ENCODE results near the gene CGB8.
"Not testable (repeated sequence)": the region's sequence is repeated elsewhere in the genome, so short reads cannot be mapped to it uniquely, and the experiment has no call there.

CGB8 gene

DNA sequence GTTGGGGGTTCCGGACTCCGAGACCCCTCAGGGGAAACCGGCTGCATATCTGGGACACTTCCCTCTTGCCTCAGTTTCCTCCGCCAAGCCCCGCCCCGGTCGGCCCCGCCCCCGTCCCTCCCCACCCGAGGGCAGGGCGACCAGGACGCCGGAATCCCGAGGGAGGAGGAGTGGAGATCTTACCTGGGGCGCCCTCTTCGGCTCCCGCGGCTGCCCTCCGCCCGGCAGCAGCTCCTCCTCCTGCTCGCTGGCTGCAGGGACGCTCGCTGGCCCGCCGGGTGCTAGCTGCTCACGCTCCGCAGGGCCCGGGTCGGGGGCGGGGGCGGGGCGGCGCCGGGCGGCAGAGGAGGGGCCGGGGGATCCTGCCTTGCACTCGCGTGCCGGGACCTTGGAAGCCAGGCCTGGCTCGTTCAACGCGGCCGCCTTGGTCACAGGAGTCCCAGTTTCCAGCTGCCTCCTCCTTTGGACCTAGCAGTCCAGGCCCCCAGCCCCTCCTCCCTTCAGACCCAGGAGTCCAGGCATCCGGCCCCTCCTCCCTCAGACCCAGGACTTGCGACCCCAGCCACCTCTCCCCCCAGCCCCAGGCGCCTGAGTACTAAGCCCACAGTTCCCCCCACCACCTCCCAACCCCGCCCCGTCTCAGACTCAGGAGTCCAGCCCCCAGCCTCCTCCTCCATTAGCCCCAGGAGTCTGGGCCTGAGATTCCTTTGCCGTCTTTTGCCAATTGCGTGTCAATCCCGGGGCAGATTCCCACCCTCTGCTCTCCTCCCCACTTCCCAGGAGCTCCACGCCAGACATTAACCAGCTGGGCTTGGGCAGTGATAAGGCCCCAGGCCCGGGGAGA lies 16.1 kb upstream of the CGB8 start, which contains the start of gene NTF4:
Gene NTF4 (minus strand): TSS at position 51 of the 844 bp plus-strand sequence. CDS start 2,821 bp downstream, outside the sequence.
- Histone ChIP-seq H3K27ac (ENCODE audit: low read length) (no peak within 1 kb of the TSS), H3K9me3 (ENCODE audit: control insufficient read depth, insufficient read depth, low read length) (no peaks in the 10 kb centered on the region), H3K27me3 (ENCODE audit: control insufficient read depth, insufficient read depth, low read length) (peaks cover 9% of the 10 kb centered on the region; the same call in 1 of the 2 replicates), H3K36me3 (ENCODE audit: control insufficient read depth, insufficient read depth, low read length) (no peaks in the 10 kb centered on the region), H3K4me1 (ENCODE audit: control insufficient read depth, insufficient read depth, low read length) (peaks cover 4% of the 10 kb centered on the region), H3K4me3 (ENCODE audit: low read length) (peak within 1 kb of the TSS; percentile 34; the same call in 1 of the 2 replicates)
- no peak for DNase-seq (ENCODE audit: low read depth, low spot score)
- WGBS (ENCODE audit: insufficient coverage, insufficient read length), result no CpG with 5 or more reads among the region's 53 CpGs

DNA sequence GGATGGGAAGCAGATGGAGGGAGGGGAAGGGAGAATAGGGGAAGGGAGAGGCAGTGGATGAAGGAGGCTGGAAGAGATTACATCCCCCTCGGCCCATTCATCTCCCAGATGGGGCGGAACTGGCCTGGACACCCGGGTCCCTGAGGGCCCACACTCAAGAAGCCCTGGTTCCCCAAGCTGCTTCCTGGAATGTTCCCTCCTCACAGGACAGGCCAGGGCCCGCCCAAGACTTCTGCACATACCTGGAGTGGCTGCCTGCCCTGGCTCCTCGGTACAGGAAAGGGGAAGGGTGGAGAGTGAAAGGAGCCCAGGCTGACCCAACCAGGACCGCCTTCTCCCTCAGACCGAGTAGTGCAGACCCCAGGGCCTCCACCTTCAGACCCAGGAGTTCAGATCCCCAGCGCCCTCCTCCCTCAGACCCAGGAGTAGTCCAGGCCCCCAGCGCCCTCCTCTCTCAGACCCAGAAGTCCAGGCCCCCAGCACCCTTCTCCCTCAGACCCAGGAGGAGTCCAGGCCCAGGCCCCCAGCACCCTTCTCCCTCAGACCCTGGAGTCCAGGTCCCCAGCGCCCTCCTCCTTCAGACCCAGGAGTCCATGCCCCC lies 15.2 kb upstream of the CGB8 start:
- no peak for DNase-seq (ENCODE audit: low read depth, low spot score)
- H3K27me3 ChIP-seq (ENCODE audit: control insufficient read depth, insufficient read depth, low read length), result peaks cover 5% of the 10 kb centered on the region; the same call in 1 of the 2 replicates
- peaks cover 4% of the 10 kb centered on the region for H3K4me1 ChIP-seq (ENCODE audit: control insufficient read depth, insufficient read depth, low read length)
- H3K9me3 ChIP-seq (ENCODE audit: control insufficient read depth, insufficient read depth, low read length), result no peaks in the 10 kb centered on the region
- H3K27ac ChIP-seq (ENCODE audit: low read length), result no peak overlapping the region
- H3K36me3 ChIP-seq (ENCODE audit: control insufficient read depth, insufficient read depth, low read length), result no peaks in the 10 kb centered on the region
- WGBS (ENCODE audit: insufficient coverage, insufficient read length), result no CpG with 5 or more reads among the region's 10 CpGs
- no peak overlapping the region; the same call in 1 of the 2 replicates for H3K4me3 ChIP-seq (ENCODE audit: low read length)

DNA sequence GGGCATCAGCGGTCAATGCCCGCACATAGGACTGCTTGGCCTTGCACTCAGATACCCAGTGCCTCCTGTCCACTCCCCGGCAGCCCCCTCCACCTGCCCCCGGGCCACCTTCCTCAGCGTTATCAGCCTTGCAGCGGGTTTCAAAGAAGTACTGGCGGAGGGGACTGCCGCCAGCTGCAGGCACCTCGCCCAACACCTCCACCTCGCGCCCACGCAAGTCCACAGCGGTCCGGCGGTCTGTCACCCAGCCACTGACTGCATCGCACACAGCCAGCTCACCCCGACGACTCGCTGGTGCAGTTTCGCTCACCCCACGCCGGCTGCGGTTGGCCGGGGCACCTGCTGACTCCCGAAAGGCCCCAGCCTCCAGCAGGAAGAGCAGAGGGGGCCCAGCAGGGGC lies 12.5 kb upstream of the CGB8 start:
- DNase-seq (ENCODE audit: low read depth, low spot score), result no peak
- Histone ChIP-seq H3K4me3 (ENCODE audit: low read length) (no peak overlapping the region), H3K9me3 (ENCODE audit: control insufficient read depth, insufficient read depth, low read length) (no peaks in the 10 kb centered on the region), H3K4me1 (ENCODE audit: control insufficient read depth, insufficient read depth, low read length) (peaks cover 6% of the 10 kb centered on the region), H3K27me3 (ENCODE audit: control insufficient read depth, insufficient read depth, low read length) (peaks cover 10% of the 10 kb centered on the region; the same call in 1 of the 2 replicates), H3K27ac (ENCODE audit: low read length) (no peak overlapping the region), H3K36me3 (ENCODE audit: control insufficient read depth, insufficient read depth, low read length) (no peaks in the 10 kb centered on the region)
- no CpG with 5 or more reads among the region's 25 CpGs for WGBS (ENCODE audit: insufficient coverage, insufficient read length)

- H3K4me1 ChIP-seq (ENCODE audit: control insufficient read depth, insufficient read depth, low read length), result peaks cover 6% of the 10 kb centered on the region
- peaks cover 11% of the 10 kb centered on the region; the same call in 1 of the 2 replicates for H3K27me3 ChIP-seq (ENCODE audit: control insufficient read depth, insufficient read depth, low read length)
- no peak overlapping the region for H3K4me3 ChIP-seq (ENCODE audit: low read length)
- DNase-seq (ENCODE audit: low read depth, low spot score), result no peak
- H3K36me3 ChIP-seq (ENCODE audit: control insufficient read depth, insufficient read depth, low read length), result no peaks in the 10 kb centered on the region
- no peak overlapping the region for H3K27ac ChIP-seq (ENCODE audit: low read length)
- no CpG with 5 or more reads among the region's 2 CpGs for WGBS (ENCODE audit: insufficient coverage, insufficient read length)
- H3K9me3 ChIP-seq (ENCODE audit: control insufficient read depth, insufficient read depth, low read length), result no peaks in the 10 kb centered on the region
Measured at GRCh38 chr19:49061000-49061399, 12.1 kb upstream of the CGB8 start.

DNA sequence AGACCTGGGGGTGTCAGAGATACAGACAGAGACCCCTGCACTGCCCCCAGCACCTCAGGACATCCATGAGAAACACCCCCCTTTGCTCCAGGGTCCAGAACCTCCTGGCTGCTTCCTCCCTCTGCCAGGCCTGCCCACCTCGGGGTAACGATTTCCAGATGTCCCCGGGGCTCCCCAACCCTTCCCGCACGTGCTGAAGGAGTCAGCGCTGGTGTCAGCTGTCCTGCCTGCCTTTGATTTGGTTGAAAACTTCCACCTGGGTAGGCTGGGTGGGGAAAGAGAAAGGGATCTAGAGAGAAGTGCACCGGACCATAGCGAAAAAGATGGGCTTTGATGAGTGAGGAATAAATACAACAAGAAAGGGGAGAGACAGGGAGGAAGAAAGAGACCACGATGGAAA lies 10.1 kb upstream of the CGB8 start:
- H3K4me3 ChIP-seq (ENCODE audit: low read length), result no peak overlapping the region
- DNase-seq (ENCODE audit: low read depth, low spot score), result no peak
- WGBS (ENCODE audit: insufficient coverage, insufficient read length), result no CpG with 5 or more reads among the region's 9 CpGs
- no peaks in the 10 kb centered on the region for H3K9me3 ChIP-seq (ENCODE audit: control insufficient read depth, insufficient read depth, low read length)
- H3K27me3 ChIP-seq (ENCODE audit: control insufficient read depth, insufficient read depth, low read length), result peaks cover 13% of the 10 kb centered on the region; the same call in 1 of the 2 replicates
- peaks cover 5% of the 10 kb centered on the region for H3K4me1 ChIP-seq (ENCODE audit: control insufficient read depth, insufficient read depth, low read length)
- H3K36me3 ChIP-seq (ENCODE audit: control insufficient read depth, insufficient read depth, low read length), result no peaks in the 10 kb centered on the region
- no peak overlapping the region for H3K27ac ChIP-seq (ENCODE audit: low read length)

GRCh38 chr19:49058562-49058961 lies 9.7 kb upstream of the CGB8 start:
- H3K27ac ChIP-seq (ENCODE audit: low read length), result no peak overlapping the region
- no peak overlapping the region for H3K4me3 ChIP-seq (ENCODE audit: low read length)
- no CpG with 5 or more reads among the region's 10 CpGs for WGBS (ENCODE audit: insufficient coverage, insufficient read length)
- H3K27me3 ChIP-seq (ENCODE audit: control insufficient read depth, insufficient read depth, low read length), result peaks cover 13% of the 10 kb centered on the region; the same call in 1 of the 2 replicates
- H3K9me3 ChIP-seq (ENCODE audit: control insufficient read depth, insufficient read depth, low read length), result no peaks in the 10 kb centered on the region
- DNase-seq (ENCODE audit: low read depth, low spot score), result no peak
- H3K4me1 ChIP-seq (ENCODE audit: control insufficient read depth, insufficient read depth, low read length), result peaks cover 2% of the 10 kb centered on the region
- H3K36me3 ChIP-seq (ENCODE audit: control insufficient read depth, insufficient read depth, low read length), result no peaks in the 10 kb centered on the region

GRCh38 chr19:49057636-49058234 lies 8.8 kb upstream of the CGB8 start, which contains the start of gene CGB7:
CGB7 (minus strand) TSS chr19:49057749; CDS start chr19:49055375, 2,374 bp downstream.
- peaks cover 13% of the 10 kb centered on the region; the same call in 1 of the 2 replicates for H3K27me3 ChIP-seq (ENCODE audit: control insufficient read depth, insufficient read depth, low read length)
- no peak for DNase-seq (ENCODE audit: low read depth, low spot score)

GRCh38 chr19:49056902-49057596 lies 8.1 kb upstream of the CGB8 start:
- H3K27ac ChIP-seq (ENCODE audit: low read length); DNase-seq (ENCODE audit: low read depth, low spot score); H3K4me3 ChIP-seq (ENCODE audit: low read length); H3K36me3 ChIP-seq (ENCODE audit: control insufficient read depth, insufficient read depth, low read length); H3K9me3 ChIP-seq (ENCODE audit: control insufficient read depth, insufficient read depth, low read length); H3K4me1 ChIP-seq (ENCODE audit: control insufficient read depth, insufficient read depth, low read length): not testable (repeated sequence)
- peaks cover 13% of the 10 kb centered on the region; the same call in 1 of the 2 replicates for H3K27me3 ChIP-seq (ENCODE audit: control insufficient read depth, insufficient read depth, low read length)
- WGBS (ENCODE audit: insufficient coverage, insufficient read length), result no CpG with 5 or more reads among the region's 34 CpGs

More at GRCh38 chr19:49057636-49058234, 8.8 kb upstream of the CGB8 start, which contains the start of gene CGB7:
- Histone ChIP-seq H3K4me3 (ENCODE audit: low read length) (peak within 1 kb of the TSS; percentile 26; the same call in 1 of the 2 replicates), H3K4me1 (ENCODE audit: control insufficient read depth, insufficient read depth, low read length) (peaks cover 2% of the 10 kb centered on the region), H3K27ac (ENCODE audit: low read length) (no peak within 1 kb of the TSS), H3K36me3 (ENCODE audit: control insufficient read depth, insufficient read depth, low read length) (no peaks in the 10 kb centered on the region), H3K9me3 (ENCODE audit: control insufficient read depth, insufficient read depth, low read length) (no peaks in the 10 kb centered on the region)
- WGBS (ENCODE audit: insufficient coverage, insufficient read length), result no CpG with 5 or more reads among the region's 38 CpGs

- Histone ChIP-seq H3K4me1 (ENCODE audit: control insufficient read depth, insufficient read depth, low read length) (peaks cover 2% of the 10 kb centered on the region), H3K36me3 (ENCODE audit: control insufficient read depth, insufficient read depth, low read length) (no peaks in the 10 kb centered on the region), H3K27ac (ENCODE audit: low read length) (no peak overlapping the region), H3K4me3 (ENCODE audit: low read length) (peak overlapping the region; percentile 48), H3K9me3 (ENCODE audit: control insufficient read depth, insufficient read depth, low read length) (no peaks in the 10 kb centered on the region), H3K27me3 (ENCODE audit: control insufficient read depth, insufficient read depth, low read length) (peaks cover 13% of the 10 kb centered on the region; the same call in 1 of the 2 replicates)
- WGBS (ENCODE audit: insufficient coverage, insufficient read length), result no CpG with 5 or more reads among the region's 63 CpGs
- DNase-seq (ENCODE audit: low read depth, low spot score), result no peak
Measured at GRCh38 chr19:49056101-49056901, 7.4 kb upstream of the CGB8 start.

Data from iPS DF 6.9 (cell line).